ENCODE results near the gene USO1. TPM values are rescaled to one million over a fixed set of nuclear protein-coding genes. Genes with fewer than 3 reads are reported as not detected.

Gene USO1
- total and polyA plus RNA-seq, 2 of the 13 experiments (the other 11 are each of a cell fraction or from before 2014, with no cell fraction given) = 52.2 to 87.7 TPM

DNA sequence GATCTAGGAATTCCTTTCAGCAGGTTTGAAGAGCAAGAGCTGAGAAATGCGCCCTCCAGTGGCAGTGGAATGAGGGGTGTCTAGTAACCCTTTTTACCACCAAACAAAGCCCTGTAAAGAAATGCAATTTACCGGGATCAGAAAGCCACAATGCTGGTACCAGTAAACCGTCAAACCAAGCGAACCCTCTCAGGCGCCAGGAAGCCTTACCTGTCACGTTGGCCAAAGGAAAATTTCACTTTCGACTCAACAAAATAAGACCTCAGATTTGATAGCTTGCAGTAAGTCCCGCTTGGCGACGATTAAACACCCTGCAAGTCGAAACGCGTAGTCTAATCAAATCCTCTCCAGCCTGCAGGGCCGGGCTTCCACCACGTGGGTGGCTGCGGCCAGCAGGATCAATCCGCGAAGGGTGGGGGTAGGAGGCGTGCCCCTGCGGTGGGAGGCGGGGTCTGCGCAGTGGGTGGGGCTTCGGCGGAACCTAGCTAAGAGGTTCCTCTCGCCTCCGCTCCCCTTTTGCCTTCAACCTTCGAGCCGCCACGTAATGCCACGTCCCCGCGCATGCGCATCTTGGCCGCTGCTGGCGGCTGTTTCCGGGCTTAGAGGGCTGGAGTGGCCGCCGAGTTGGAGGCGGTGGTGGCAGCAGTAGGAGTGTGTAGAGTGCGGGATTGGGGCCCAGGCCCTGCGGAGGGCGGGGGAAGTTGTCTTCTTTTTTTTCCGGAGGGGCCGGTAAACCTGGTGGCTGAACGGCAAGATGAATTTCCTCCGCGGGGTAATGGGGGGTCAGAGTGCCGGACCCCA lies at the start of gene USO1 (continued):
- TF ChIP-seq, protein P1, sequence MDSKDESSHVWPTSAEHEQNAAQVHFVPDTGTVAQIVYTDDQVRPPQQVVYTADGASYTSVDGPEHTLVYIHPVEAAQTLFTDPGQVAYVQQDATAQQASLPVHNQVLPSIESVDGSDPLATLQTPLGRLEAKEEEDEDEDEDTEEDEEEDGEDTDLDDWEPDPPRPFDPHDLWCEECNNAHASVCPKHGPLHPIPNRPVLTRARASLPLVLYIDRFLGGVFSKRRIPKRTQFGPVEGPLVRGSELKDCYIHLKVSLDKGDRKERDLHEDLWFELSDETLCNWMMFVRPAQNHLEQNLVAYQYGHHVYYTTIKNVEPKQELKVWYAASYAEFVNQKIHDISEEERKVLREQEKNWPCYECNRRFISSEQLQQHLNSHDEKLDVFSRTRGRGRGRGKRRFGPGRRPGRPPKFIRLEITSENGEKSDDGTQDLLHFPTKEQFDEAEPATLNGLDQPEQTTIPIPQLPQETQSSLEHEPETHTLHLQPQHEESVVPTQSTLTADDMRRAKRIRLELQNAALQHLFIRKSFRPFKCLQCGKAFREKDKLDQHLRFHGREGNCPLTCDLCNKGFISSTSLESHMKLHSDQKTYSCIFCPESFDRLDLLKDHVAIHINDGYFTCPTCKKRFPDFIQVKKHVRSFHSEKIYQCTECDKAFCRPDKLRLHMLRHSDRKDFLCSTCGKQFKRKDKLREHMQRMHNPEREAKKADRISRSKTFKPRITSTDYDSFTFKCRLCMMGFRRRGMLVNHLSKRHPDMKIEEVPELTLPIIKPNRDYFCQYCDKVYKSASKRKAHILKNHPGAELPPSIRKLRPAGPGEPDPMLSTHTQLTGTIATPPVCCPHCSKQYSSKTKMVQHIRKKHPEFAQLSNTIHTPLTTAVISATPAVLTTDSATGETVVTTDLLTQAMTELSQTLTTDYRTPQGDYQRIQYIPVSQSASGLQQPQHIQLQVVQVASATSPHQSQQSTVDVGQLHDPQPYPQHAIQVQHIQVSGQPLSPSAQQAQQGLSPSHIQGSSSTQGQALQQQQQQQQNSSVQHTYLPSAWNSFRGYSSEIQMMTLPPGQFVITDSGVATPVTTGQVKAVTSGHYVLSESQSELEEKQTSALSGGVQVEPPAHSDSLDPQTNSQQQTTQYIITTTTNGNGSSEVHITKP (CRISPR knock-in tag; IDR thresholded peaks at IDR 0.05; ENCODE audit: low read depth) = peak; percentile 58; the same call in 1 of the 2 replicates
- TF ChIP-seq ZNF816 (CRISPR knock-in tag; IDR thresholded peaks at IDR 0.05; ENCODE audit: borderline replicate concordance) (0 out of 2 replicates have a peak, but pooled peaks have one; percentile 45), POGZ (CRISPR knock-in tag; IDR thresholded peaks at IDR 0.05) (peak; percentile 64), IRF9 (CRISPR knock-in tag; IDR thresholded peaks at IDR 0.05; ENCODE audit: borderline replicate concordance) (no peak), TERF1 (CRISPR knock-in tag; IDR thresholded peaks at IDR 0.05) (no peak), RFXAP (CRISPR knock-in tag; IDR thresholded peaks at IDR 0.05; ENCODE audit: borderline replicate concordance) (no peak), HNRNPLL (IDR thresholded peaks at IDR 0.05; ENCODE audit: low read depth, low read length, poor library complexity, severe bottlenecking) (peak; percentile 95), ZFP36L1 (CRISPR knock-in tag; IDR thresholded peaks at IDR 0.05) (0 out of 2 replicates have a peak, but pooled peaks have one; percentile 16), RBM39 (IDR thresholded peaks at IDR 0.05; ENCODE audit: low read depth, low read length, poor library complexity, severe bottlenecking) (peak; percentile 1), HHEX (CRISPR knock-in tag; IDR thresholded peaks at IDR 0.05) (no peak), ZNF614 (CRISPR knock-in tag; IDR thresholded peaks at IDR 0.05; ENCODE audit: borderline replicate concordance) (0 out of 2 replicates have a peak, but pooled peaks have one; percentile 59), SP1 (IDR thresholded peaks at IDR 0.05) (no peak), SP1 (CRISPR knock-in tag; IDR thresholded peaks at IDR 0.05) (peak; percentile 90), ZNF75D (CRISPR knock-in tag; IDR thresholded peaks at IDR 0.05; ENCODE audit: borderline replicate concordance) (no peak), CAMTA2 (CRISPR knock-in tag; IDR thresholded peaks at IDR 0.05; ENCODE audit: borderline replicate concordance) (0 out of 2 replicates have a peak, but pooled peaks have one; percentile 2)
- TF ChIP-seq, protein P2, sequence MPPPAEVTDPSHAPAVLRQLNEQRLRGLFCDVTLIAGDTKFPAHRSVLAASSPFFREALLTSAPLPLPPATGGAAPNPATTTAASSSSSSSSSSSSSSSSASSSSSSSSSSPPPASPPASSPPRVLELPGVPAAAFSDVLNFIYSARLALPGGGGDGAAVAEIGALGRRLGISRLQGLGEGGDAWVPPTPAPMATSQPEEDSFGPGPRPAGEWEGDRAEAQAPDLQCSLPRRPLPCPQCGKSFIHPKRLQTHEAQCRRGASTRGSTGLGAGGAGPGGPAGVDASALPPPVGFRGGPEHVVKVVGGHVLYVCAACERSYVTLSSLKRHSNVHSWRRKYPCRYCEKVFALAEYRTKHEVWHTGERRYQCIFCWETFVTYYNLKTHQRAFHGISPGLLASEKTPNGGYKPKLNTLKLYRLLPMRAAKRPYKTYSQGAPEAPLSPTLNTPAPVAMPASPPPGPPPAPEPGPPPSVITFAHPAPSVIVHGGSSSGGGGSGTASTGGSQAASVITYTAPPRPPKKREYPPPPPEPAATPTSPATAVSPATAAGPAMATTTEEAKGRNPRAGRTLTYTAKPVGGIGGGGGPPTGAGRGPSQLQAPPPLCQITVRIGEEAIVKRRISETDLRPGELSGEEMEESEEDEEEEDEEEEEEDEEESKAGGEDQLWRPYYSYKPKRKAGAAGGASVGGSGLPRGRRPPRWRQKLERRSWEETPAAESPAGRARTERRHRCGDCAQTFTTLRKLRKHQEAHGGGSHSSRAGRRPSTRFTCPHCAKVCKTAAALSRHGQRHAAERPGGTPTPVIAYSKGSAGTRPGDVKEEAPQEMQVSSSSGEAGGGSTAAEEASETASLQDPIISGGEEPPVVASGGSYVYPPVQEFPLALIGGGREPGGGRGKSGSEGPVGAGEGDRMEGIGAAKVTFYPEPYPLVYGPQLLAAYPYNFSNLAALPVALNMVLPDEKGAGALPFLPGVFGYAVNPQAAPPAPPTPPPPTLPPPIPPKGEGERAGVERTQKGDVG (CRISPR knock-in tag; IDR thresholded peaks at IDR 0.05; ENCODE audit: borderline replicate concordance) = peak; percentile 7; the same call in 1 of the 2 replicates
